Heart left ventricle (tissue), 13 donors: Measurements from ENCODE around the gene SERINC3.

ENCODE experiments used
- POLR2A ChIP-seq, 2 donors: fragments of 450-650 bp; IDR thresholded peaks; one replicate each; pipeline ENCODE4 v1.6.1; 2017; ENCODE audit warnings: antibody characterized with exemption in 2 of 2, mild to moderate bottlenecking in 2 of 2, moderate library complexity in 2 of 2
- TF ChIP-seq, protein P1 (sequence below), 12 donors: fragments of 200-600 bp; sonication (generic) in 4 of 12; IDR thresholded peaks; one replicate each; pipeline versions ENCODE4 v1.5.0 to v1.8.0; 2018 to 2022; ENCODE audit warnings: antibody characterized with exemption in 12 of 12, mild to moderate bottlenecking in 5 of 12
- donor health status: ischemic (EF 13 %, LVEDD 7.1; RV severe dilation, severe dysfunction).
- donor health status: DM: no; HTN: yes; CAD: no.
- donor health status: DM: no; HTN: no; CAD: no.
- donor health status: ischemic (EF 25% LVEDD 6.9; RV normal size, moderate dysfunction).
- donor health status: ischemic (EF 25% LVEDD 5.7; RV mildly dilated, moderate dysfunction).
- donor health status: ischemic (EF 35%, LVEDD 5.7; RV mildly dilated, moderate dysfunction).
- donor health status: nonischemic (EF 11% LVEDD 7.7; RV severe dilation, severe dysfunction).
- donor health status: DM: yes; HTN: yes; CAD: no.
- donor health status: PGD.
- donor health status: ischemic (EF 29% LVEDD 5.4; RV normal size, mild dysfunction).
- donor health status: nonischemic (EF 23%, LVEDD 6.1; RV moderate dilation, normal function).

DNA sequence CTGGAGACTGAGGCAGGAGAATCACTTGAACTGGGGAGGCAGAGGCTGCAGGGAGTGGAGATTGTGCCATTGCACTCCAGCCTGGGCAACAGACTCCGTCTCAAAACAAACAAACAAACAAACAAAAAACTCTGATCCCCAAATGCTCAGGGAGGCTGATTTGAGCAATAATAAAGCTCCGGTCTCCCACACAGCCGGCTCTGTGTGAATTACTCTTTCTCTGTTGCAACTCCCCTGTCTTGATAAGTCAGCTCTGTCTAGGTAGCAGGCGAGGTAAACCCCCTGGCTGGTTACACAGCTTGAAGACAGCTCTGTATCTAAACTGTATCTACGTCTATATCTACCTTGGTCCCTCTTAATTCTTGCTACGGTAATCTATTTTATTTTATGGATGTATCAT is 6.4 kb upstream of the SERINC3 start:
- TF ChIP-seq POLR2A (IDR thresholded peaks at IDR 0.05), result no peak
- TF ChIP-seq, protein P1, sequence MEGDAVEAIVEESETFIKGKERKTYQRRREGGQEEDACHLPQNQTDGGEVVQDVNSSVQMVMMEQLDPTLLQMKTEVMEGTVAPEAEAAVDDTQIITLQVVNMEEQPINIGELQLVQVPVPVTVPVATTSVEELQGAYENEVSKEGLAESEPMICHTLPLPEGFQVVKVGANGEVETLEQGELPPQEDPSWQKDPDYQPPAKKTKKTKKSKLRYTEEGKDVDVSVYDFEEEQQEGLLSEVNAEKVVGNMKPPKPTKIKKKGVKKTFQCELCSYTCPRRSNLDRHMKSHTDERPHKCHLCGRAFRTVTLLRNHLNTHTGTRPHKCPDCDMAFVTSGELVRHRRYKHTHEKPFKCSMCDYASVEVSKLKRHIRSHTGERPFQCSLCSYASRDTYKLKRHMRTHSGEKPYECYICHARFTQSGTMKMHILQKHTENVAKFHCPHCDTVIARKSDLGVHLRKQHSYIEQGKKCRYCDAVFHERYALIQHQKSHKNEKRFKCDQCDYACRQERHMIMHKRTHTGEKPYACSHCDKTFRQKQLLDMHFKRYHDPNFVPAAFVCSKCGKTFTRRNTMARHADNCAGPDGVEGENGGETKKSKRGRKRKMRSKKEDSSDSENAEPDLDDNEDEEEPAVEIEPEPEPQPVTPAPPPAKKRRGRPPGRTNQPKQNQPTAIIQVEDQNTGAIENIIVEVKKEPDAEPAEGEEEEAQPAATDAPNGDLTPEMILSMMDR (IDR thresholded peaks at IDR 0.05), result no peak
